Ectodermal cell (in vitro differentiated cells): ENCODE data around the gene SPCS1.

Source experiments
- H3K27ac ChIP-seq: 2 replicates; pipeline ENCODE4 v1.7.0; 2013; ENCODE audit warnings: mild to moderate bottlenecking, low read depth, low read length; ENCODE audit not compliant: insufficient read depth, poor library complexity, severe bottlenecking
- H3K27me3 ChIP-seq: 2 replicates; pipeline ENCODE4 v1.7.0; 2013; ENCODE audit warnings: mild to moderate bottlenecking, low read length; ENCODE audit not compliant: insufficient read depth, control insufficient read depth, poor library complexity, severe bottlenecking
- H3K36me3 ChIP-seq: one replicate; pipeline ENCODE4 v1.7.0; 2013; ENCODE audit warnings: low read length; ENCODE audit not compliant: control insufficient read depth, insufficient read depth
- H3K4me1 ChIP-seq: one replicate; pipeline ENCODE4 v1.7.0; 2013; ENCODE audit warnings: low read length; ENCODE audit not compliant: control insufficient read depth, insufficient read depth
- H3K4me3 ChIP-seq: 2 replicates; pipeline ENCODE4 v1.7.0; 2013; ENCODE audit warnings: low read depth, low read length, control low read depth; ENCODE audit not compliant: insufficient read depth
- H3K9me3 ChIP-seq: 2 replicates; pipeline ENCODE4 v1.7.0; 2013; ENCODE audit warnings: mild to moderate bottlenecking, low read length, moderate library complexity; ENCODE audit not compliant: control insufficient read depth
- WGBS, 2 experiments: methylation state at CpG; one replicate each; pipeline ENCODE4 v1.1.7; 2013; ENCODE audit warnings: missing lambda C conversion rate in 2 of 2; 5-methylcytosine and 5-hydroxymethylcytosine counted together

The SPCS1 gene

DNA sequence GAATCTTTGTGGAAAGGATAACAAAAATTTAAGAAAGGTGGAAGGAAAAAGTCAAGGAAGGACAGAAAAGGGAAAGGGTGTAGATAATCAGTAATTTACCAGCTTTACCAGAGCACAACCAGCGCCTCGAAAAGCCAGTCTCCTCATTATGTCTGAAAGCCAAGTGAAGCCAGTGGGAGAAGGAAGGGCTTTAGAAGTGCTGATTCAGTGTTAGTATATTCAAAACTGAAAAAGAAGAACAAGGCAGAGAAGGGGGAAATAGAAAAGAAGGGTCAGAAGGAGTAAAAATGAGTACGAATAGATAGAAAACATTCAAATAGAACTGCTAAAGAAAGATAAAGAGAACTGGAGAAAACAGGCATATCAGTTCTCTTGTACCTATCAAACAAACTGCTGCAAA, 24.3 kb upstream of the SPCS1 start:
- H3K36me3 ChIP-seq: peaks cover 11% of the 10 kb centered on the region
- H3K27ac ChIP-seq: no peak overlapping the region
- no peaks in the 10 kb centered on the region for H3K9me3 ChIP-seq
- H3K27me3 ChIP-seq: no peaks in the 10 kb centered on the region
- no peak overlapping the region for H3K4me3 ChIP-seq
- WGBS, 2 experiments: 85 to 87% methylated on average over 3 of the region's 3 CpGs
- H3K4me1 ChIP-seq: no peaks in the 10 kb centered on the region

DNA sequence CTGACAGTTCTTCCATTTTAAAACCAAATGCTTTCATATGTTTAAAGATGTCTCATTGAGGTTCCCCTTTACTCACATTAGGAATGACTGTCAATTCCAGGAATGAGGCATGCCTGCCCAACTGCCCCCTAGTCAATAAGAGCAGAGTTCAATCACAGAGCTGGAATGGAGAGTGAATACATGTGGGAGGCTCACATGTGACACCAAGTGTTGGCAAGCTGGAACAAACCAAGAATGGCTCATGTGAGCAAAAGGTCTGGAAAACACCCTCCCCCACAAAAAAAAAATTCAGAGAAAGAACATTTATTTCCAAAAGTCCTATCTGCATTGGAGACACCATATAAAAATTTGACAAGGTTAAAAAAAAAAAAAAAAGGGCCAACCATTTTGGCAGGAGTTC, 23.9 kb upstream of the SPCS1 start:
- Histone ChIP-seq H3K36me3 (peaks cover 7% of the 10 kb centered on the region), H3K4me1 (peaks cover 4% of the 10 kb centered on the region), H3K27ac (no peak overlapping the region), H3K27me3 (no peaks in the 10 kb centered on the region), H3K4me3 (no peak overlapping the region), H3K9me3 (no peaks in the 10 kb centered on the region)

DNA sequence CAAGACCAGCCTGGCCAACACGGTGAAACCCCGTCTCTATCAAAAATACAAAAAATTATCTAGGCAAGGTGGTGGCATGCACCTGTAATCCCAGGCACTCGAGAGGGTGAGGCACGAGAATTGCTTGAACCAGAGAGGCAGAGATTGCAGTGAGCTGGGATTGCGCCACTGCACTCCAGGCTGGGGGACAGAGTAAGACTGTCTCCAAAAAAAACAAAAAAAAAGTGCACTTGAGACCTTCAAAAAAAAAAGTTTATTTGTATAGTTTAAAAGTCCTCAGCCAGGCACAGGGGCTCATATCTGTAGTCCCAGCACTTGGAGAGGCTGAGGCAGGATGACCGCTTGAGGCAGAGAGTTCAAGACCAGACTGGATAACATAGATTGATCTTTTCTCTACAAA, 22.3 kb upstream of the SPCS1 start:
- H3K9me3 ChIP-seq: no peaks in the 10 kb centered on the region
- no peaks in the 10 kb centered on the region for H3K27me3 ChIP-seq
- H3K36me3 ChIP-seq: peaks cover 15% of the 10 kb centered on the region
- H3K27ac ChIP-seq: no peak overlapping the region
- no peak overlapping the region for H3K4me3 ChIP-seq
- peaks cover 8% of the 10 kb centered on the region for H3K4me1 ChIP-seq
- 84 to 86% methylated on average over 6 of the region's 6 CpGs for WGBS, 2 experiments

DNA sequence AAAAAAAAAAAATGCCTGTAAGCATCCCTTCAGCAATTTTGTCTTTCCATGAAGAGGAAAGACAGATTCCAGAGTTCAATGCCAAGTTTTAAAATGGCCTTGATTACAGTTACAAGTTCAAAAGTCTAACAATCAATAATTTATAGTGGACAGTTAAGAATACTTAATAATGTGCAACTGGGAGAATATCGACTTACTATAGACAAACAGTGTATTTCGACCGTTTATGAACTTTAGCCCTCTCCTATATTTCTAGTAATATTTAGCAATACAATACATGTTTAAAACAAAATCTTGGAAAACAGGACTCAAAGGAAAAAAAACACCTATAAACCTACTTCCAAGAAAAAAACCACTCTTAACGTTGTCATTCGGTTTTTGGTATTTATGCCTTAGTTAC, 21.7 kb upstream of the SPCS1 start:
- no peaks in the 10 kb centered on the region for H3K27me3 ChIP-seq
- H3K27ac ChIP-seq: no peak overlapping the region
- WGBS, 2 experiments: 89% methylated on average over 5 of the region's 5 CpGs; no CpG with 5 or more reads in 1 of the 2 experiments
- no peaks in the 10 kb centered on the region for H3K9me3 ChIP-seq
- peaks cover 17% of the 10 kb centered on the region for H3K36me3 ChIP-seq
- H3K4me3 ChIP-seq: no peak overlapping the region
- H3K4me1 ChIP-seq: peaks cover 8% of the 10 kb centered on the region

DNA sequence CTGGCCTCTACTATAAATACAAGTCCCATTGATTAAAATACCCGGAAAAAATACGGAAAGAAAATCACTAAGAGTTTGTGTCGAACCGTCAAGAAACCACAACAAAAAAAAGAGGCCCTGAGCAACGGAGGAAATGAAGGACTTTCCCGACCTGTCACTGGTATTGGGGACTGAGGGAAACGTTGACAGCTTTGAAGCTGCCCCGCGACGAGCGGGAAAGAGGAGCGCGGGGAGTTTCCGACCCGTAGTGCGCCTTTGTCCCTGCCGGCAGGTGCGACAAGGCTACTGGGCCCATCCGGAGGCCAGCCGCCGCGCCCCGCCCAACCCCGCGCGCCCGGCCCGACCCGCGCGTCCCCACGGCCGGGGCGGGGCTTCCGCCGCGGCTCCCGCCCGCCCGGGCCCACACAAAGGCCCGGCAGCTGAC, 20.6 kb upstream of the SPCS1 start:
- no peaks in the 10 kb centered on the region for H3K9me3 ChIP-seq
- no peaks in the 10 kb centered on the region for H3K27me3 ChIP-seq
- H3K4me3 ChIP-seq: peak overlapping the region; percentile 84
- peaks cover 8% of the 10 kb centered on the region for H3K4me1 ChIP-seq
- whole genome bisulfite sequencing, 2 experiments: 0% methylated on average over 41 of the region's 41 CpGs
- peak overlapping the region; percentile 97 for H3K27ac ChIP-seq
- H3K36me3 ChIP-seq: peaks cover 28% of the 10 kb centered on the region

DNA sequence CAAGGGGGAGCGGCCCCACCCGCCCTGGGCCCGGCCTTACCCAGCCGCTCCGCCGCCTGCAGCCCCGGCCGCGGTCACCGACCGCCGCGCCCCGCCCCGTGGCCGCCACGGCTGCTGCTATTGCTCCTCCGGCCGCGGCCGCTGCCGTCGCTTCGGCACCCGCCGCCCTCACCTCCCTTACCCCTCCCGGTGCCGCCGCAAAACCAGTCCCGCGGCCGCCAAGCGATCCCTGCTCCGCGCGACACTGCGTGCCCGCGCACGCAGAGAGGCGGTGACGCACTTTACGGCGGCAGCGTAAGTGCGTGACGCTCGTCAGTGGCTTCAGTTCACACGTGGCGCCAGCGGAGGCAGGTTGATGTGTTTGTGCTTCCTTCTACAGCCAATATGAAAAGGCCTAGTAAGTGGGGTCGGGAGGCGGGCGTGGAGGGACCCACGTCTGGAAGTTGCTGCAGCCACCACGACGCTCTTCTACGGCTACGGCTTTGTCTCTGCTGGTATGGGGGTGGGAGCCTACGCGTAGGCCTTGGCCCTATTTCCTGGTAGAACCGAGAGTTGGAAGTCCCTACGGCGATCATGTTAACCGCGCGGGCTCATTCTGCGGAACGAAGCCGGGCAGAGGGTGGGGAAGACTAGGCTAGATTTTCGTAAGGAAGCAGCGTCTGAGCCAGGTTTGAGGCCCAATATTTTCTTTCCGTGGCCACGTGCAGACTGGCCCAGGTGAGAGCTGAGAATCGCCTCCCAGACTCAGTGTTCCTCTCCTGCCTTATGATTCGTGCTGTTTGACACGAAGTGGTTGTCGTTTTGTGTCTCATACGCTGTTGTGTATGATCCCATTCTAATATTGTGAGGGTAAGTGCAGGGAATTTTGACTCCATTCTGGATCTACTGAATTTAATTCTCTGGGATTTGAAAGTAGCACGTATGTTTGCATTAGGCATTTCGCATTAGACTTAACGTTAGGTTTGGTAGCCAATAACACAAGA, 19.9 kb upstream of the SPCS1 start, which contains the start of the genes GNL3 and PBRM1:
Gene GNL3, plus strand, starts transcription at position 324 of the 983 bp plus-strand sequence. Its CDS starts 61 bp downstream, at position 385.
Gene PBRM1, minus strand, starts transcription at position 205 of the 983 bp plus-strand sequence.
- Histone ChIP-seq H3K36me3 (peaks cover 35% of the 10 kb centered on the region), H3K4me1 (peaks cover 8% of the 10 kb centered on the region), H3K9me3 (no peaks in the 10 kb centered on the region), H3K27ac (peak within 1 kb of the TSS; percentile 97), H3K4me3 (peak within 1 kb of the TSS; percentile 84), H3K27me3 (no peaks in the 10 kb centered on the region)
- WGBS, 2 experiments: 0% methylated on average over 82 of the region's 82 CpGs

DNA sequence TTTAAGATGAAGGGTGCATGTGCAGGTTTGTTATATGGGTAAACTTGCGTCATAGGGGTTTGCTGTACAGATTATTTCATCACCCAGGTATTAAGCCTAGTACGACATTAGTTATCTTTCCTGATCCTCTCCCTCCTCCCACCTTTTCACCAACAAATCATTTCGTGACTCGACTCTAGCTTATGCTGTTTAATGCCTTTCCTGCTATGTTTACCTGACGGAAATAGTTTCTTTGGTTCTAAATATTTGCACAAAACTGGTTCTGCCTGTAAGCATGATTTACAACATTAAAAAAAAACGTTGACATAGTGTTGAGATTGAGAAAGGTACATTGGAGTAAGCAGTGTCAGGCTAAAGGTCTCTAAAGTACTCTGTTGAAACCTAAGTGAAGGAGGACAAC, 17.6 kb upstream of the SPCS1 start:
- Histone ChIP-seq H3K4me1 (peaks cover 8% of the 10 kb centered on the region), H3K36me3 (peaks cover 54% of the 10 kb centered on the region), H3K27me3 (no peaks in the 10 kb centered on the region), H3K4me3 (no peak overlapping the region), H3K9me3 (no peaks in the 10 kb centered on the region), H3K27ac (no peak overlapping the region)
- WGBS, 2 experiments: 95 to 96% methylated on average over 6 of the region's 6 CpGs

DNA sequence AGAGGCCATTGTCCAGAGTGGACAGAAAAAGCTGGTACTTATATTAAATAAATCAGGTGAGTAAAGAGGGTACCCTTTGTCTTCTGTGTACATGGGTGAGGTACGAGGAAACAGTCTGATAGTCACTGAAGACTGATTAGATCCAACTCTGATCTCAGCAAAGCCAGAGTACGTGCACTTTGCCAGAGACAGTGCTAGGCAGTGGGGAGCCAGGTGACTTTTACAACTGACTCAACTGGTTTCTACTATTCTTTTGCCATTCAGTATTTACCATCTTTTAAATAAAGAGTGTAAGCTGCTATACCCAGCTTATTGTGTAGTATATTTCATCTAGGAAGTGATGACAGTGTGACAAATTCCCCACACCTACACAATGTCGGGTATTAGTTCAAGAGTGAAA, 16.8 kb upstream of the SPCS1 start:
- Histone ChIP-seq H3K27me3 (no peaks in the 10 kb centered on the region), H3K27ac (no peak overlapping the region), H3K9me3 (no peaks in the 10 kb centered on the region), H3K36me3 (peaks cover 62% of the 10 kb centered on the region), H3K4me3 (no peak overlapping the region), H3K4me1 (peaks cover 8% of the 10 kb centered on the region)
- 92 to 95% methylated on average over 3 of the region's 3 CpGs for WGBS, 2 experiments

DNA sequence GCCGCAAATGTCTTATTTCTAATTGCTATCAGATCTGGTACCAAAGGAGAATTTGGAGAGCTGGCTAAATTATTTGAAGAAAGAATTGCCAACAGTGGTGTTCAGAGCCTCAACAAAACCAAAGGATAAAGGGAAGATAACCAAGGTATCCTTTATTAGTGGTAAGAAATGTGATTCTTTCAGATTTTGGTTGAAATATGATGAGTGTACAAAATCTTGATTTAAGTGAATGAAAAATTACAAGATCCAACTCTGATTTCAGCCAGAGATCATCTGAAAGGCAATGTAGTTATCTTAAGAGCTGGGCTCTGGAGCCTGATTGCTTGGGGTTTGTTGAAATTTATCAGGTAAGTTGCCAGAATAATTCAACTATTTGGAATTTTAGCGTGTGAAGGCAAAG, 15.3 kb upstream of the SPCS1 start:
- Histone ChIP-seq H3K4me3 (no peak overlapping the region), H3K27me3 (no peaks in the 10 kb centered on the region), H3K9me3 (no peaks in the 10 kb centered on the region), H3K36me3 (peaks cover 71% of the 10 kb centered on the region), H3K4me1 (peaks cover 8% of the 10 kb centered on the region), H3K27ac (no peak overlapping the region)
- WGBS, 2 experiments: 91 to 92% methylated on average over 2 of the region's 2 CpGs

DNA sequence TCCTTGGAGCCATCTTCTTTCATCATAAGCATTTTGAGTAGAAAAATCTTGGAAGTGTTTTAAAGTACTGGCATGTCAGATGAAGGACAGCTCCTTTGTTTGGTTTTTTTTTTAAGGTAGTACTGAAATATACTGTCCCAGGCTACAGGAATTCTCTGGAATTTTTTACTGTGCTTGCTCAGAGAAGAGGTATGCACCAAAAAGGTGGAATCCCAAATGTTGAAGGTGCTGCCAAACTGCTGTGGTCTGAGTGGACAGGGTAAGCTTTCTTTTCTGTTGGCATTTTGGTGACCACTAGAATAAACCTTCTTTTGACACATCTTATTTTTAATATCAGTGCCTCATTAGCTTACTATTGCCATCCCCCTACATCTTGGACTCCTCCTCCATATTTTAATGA, 12.8 kb upstream of the SPCS1 start:
- H3K4me1 ChIP-seq: no peaks in the 10 kb centered on the region
- no peak overlapping the region for H3K4me3 ChIP-seq
- H3K27ac ChIP-seq: no peak overlapping the region
- H3K36me3 ChIP-seq: peaks cover 67% of the 10 kb centered on the region
- no peaks in the 10 kb centered on the region for H3K27me3 ChIP-seq
- no peaks in the 10 kb centered on the region for H3K9me3 ChIP-seq
